Suprapubic skin (tissue), 4 donors: ENCODE data around the gene HOXA6. TPM values are rescaled to one million over a fixed set of nuclear protein-coding genes. Genes with fewer than 3 reads are reported as not detected.

Source experiments
- DNase-seq, 2 donors: peaks; one replicate each; pipeline ENCODE4 v3.0.0-alpha.2; 2019; ENCODE audit warnings: low spot score in 2 of 2
- H3K27ac ChIP-seq: fragments of 200-600 bp; sonication (generic); one replicate; pipeline ENCODE4 v1.5.1; 2019
- H3K27me3 ChIP-seq: fragments of 200-600 bp; sonication (generic); one replicate; pipeline ENCODE4 v1.5.1; 2019
- H3K36me3 ChIP-seq: fragments of 200-600 bp; sonication (generic); one replicate; pipeline ENCODE4 v1.5.1; 2019
- H3K4me1 ChIP-seq: fragments of 200-600 bp; sonication (generic); one replicate; pipeline ENCODE4 v1.5.1; 2019
- H3K4me3 ChIP-seq: fragments of 200-600 bp; sonication (generic); one replicate; pipeline ENCODE4 v1.5.1; 2019; ENCODE audit warnings: mild to moderate bottlenecking
- H3K9me3 ChIP-seq: fragments of 200-600 bp; sonication (generic); one replicate; pipeline ENCODE4 v1.5.1; 2019
- EP300 ChIP-seq: sonication (generic); formaldehyde crosslinking; IDR thresholded peaks from one replicate; pipeline ENCODE4 v1.6.1; 2017; ENCODE audit warnings: antibody characterized with exemption
- POLR2A ChIP-seq, 2 donors: fragments of 450-650 bp; IDR thresholded peaks; one replicate each; pipeline ENCODE4 v1.6.1; 2017; ENCODE audit warnings: antibody characterized with exemption in 2 of 2, mild to moderate bottlenecking in 2 of 2, moderate library complexity in 2 of 2
- POLR2AphosphoS5 ChIP-seq, 3 donors: sonication (generic); formaldehyde crosslinking; IDR thresholded peaks; one replicate each; pipeline ENCODE4 v1.6.1; 2017; ENCODE audit warnings: antibody characterized with exemption in 3 of 3
- WGBS: methylation state at CpG from one replicate; pipeline ENCODE4 v1.1.5; 2018; 5-methylcytosine and 5-hydroxymethylcytosine counted together
- total RNA-seq, 4 donors: library from RNA; depleted of rRNA; stranded (reverse); fragments of >200 nt; gene quantifications; one replicate each; pipeline ENCODE4 v1.1.0, GENCODE V29; 2016
- TF ChIP-seq, protein P1 (sequence below), 2 donors: fragments of 200-600 bp in 1 of 2; fragments of 450-650 bp in 1 of 2; sonication (generic) in 1 of 2; IDR thresholded peaks; one replicate each; pipeline ENCODE4 v1.5.1; 2016 to 2019; ENCODE audit warnings: antibody characterized with exemption in 2 of 2, mild to moderate bottlenecking in 1 of 2, moderate library complexity in 1 of 2

The HOXA6 gene
- total RNA-seq, 4 donors from 2014 or later, result 4.0 to 9.3 (median 6.4) TPM

DNA sequence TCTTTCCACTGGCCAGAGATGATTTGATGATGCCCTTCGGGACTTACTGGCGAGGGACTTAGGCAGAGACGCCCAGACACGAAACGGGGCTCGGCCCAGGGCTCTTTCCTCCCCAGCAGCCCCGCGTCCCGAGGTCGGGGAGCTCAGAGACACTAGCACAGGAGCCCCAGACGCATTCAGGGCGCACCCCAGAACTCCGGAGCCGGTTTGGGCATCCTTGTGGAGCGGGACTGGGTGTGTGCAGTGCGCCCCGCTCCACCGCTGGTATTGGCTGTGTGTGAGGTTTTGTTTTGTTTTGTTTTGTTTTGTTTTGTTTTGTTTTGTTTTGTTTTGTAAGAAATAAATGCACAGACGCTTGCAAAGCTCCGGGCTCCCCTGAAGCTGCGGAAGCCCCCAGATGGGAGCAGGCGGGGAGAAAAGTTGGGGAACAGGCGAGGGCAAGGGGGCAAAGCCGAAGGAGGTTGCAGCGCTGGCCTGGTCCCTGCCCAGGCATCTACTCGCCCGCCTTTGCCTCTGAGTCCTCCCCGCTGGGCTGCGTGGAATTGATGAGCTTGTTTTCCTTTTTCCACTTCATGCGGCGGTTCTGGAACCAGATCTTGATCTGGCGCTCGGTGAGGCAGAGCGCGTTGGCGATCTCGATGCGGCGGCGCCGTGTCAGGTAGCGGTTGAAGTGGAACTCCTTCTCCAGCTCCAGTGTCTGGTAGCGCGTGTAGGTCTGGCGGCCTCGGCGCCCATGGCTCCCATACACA lies 2.2 kb downstream of the HOXA6 start:
- H3K4me1 ChIP-seq, result peaks cover 57% of the 10 kb centered on the region
- peak overlapping the region; percentile 53 for H3K4me3 ChIP-seq

DNA sequence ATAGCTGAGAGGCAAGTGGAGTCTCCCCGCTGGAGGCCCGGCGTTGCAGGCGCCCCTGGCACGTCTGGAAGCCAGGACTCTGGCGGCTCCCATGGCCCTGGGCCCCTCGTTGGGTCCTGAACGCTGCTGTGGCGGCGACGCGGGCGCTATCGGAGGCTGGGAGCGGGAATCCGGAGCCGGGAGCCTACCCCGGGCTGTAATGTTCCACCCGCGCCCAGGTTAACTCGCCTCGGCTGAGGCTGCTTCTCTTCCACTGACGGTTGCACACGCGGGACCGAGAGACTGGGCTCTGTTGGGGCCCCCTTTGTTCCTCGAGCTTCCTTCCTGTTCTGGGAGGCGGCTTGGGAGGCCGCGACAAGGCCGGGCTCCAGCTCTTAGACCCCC lies 2.8 kb downstream of the HOXA6 start:
- H3K36me3 ChIP-seq, result peaks cover 16% of the 10 kb centered on the region
- peak in 1 of 2 donors; percentile 76 for DNase-seq
- H3K9me3 ChIP-seq, result no peaks in the 10 kb centered on the region
- 76% methylated on average over 27 of the region's 31 CpGs for WGBS
- peak overlapping the region; percentile 97 for H3K27ac ChIP-seq
- peak overlapping the region; percentile 53 for H3K4me3 ChIP-seq
- peaks cover 4% of the 10 kb centered on the region for H3K27me3 ChIP-seq
- TF ChIP-seq EP300, result no peak
- TF ChIP-seq POLR2AphosphoS5 (IDR thresholded peaks at IDR 0.05), result no peak
- TF ChIP-seq, protein P1, sequence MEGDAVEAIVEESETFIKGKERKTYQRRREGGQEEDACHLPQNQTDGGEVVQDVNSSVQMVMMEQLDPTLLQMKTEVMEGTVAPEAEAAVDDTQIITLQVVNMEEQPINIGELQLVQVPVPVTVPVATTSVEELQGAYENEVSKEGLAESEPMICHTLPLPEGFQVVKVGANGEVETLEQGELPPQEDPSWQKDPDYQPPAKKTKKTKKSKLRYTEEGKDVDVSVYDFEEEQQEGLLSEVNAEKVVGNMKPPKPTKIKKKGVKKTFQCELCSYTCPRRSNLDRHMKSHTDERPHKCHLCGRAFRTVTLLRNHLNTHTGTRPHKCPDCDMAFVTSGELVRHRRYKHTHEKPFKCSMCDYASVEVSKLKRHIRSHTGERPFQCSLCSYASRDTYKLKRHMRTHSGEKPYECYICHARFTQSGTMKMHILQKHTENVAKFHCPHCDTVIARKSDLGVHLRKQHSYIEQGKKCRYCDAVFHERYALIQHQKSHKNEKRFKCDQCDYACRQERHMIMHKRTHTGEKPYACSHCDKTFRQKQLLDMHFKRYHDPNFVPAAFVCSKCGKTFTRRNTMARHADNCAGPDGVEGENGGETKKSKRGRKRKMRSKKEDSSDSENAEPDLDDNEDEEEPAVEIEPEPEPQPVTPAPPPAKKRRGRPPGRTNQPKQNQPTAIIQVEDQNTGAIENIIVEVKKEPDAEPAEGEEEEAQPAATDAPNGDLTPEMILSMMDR (IDR thresholded peaks at IDR 0.05), result no peak
- TF ChIP-seq POLR2A (IDR thresholded peaks at IDR 0.05), result no peak
- peaks cover 51% of the 10 kb centered on the region for H3K4me1 ChIP-seq

More for the DNA sequence above, 2.2 kb downstream of the HOXA6 start:
- peaks cover 16% of the 10 kb centered on the region for H3K36me3 ChIP-seq
- peak; percentile 66 to 77 for DNase-seq
- WGBS, result 62% methylated on average over 37 of the region's 47 CpGs
- H3K9me3 ChIP-seq, result no peaks in the 10 kb centered on the region
- H3K27me3 ChIP-seq, result peaks cover 4% of the 10 kb centered on the region
- TF ChIP-seq, protein P1 (IDR thresholded peaks at IDR 0.05), result no peak
- TF ChIP-seq POLR2A (IDR thresholded peaks at IDR 0.05) (no peak), EP300 (no peak), POLR2AphosphoS5 (IDR thresholded peaks at IDR 0.05) (no peak)
- H3K27ac ChIP-seq, result peak overlapping the region; percentile 97

DNA sequence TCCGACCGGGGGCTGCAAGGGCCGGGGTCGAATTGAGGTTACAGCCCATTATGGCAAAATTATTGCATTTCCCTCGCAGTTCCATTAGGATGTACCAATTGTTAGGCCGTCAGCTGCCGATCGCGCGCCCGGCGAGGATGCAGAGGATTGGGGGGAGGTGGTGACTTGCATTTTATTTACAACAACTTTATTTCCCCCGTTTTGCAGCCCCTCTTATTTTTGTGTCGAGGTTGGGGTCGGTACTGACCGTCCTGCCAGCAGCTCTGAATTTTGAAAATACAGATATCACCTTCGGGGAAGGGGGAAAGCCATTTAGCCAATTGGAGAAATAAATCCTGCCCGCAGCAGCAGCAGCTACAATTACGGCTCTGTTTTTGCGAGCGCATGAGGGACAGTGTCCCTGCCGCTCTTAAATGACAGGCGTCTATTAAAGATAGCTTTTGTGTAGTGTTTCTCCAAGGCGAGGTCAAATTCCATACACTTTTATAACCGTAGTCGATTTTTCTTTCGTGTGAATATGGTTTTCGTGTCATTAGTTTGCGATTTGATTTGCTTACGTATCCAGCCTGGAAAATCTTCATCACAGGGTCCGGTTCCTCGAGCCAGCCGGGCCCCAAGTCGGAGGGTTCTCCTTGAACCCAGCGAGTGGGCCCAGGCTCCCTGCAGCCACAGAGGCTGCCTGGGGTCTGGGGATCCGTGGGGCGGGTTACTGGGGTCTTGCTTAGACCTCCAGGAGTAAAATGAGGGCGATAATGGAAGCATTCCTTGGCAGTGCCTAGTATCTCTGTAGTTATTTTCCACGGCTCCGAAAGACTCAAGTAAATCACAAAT lies 3.4 kb downstream of the HOXA6 start:
- peaks cover 16% of the 10 kb centered on the region for H3K36me3 ChIP-seq
- H3K27ac ChIP-seq, result peak overlapping the region; percentile 97
- peaks cover 45% of the 10 kb centered on the region for H3K4me1 ChIP-seq
- H3K4me3 ChIP-seq, result peak overlapping the region; percentile 53
- peak in 1 of 2 donors; percentile 77 for DNase-seq
- no peak for TF ChIP-seq POLR2AphosphoS5 (IDR thresholded peaks at IDR 0.05)
- no peak for TF ChIP-seq POLR2A (IDR thresholded peaks at IDR 0.05)
- no peak for TF ChIP-seq EP300
- TF ChIP-seq, protein P1 (IDR thresholded peaks at IDR 0.05), result peak in 1 of 2 donors; percentile 56
- H3K27me3 ChIP-seq, result peaks cover 4% of the 10 kb centered on the region
- WGBS, result 74% methylated on average over 40 of the region's 40 CpGs
- H3K9me3 ChIP-seq, result no peaks in the 10 kb centered on the region

DNA sequence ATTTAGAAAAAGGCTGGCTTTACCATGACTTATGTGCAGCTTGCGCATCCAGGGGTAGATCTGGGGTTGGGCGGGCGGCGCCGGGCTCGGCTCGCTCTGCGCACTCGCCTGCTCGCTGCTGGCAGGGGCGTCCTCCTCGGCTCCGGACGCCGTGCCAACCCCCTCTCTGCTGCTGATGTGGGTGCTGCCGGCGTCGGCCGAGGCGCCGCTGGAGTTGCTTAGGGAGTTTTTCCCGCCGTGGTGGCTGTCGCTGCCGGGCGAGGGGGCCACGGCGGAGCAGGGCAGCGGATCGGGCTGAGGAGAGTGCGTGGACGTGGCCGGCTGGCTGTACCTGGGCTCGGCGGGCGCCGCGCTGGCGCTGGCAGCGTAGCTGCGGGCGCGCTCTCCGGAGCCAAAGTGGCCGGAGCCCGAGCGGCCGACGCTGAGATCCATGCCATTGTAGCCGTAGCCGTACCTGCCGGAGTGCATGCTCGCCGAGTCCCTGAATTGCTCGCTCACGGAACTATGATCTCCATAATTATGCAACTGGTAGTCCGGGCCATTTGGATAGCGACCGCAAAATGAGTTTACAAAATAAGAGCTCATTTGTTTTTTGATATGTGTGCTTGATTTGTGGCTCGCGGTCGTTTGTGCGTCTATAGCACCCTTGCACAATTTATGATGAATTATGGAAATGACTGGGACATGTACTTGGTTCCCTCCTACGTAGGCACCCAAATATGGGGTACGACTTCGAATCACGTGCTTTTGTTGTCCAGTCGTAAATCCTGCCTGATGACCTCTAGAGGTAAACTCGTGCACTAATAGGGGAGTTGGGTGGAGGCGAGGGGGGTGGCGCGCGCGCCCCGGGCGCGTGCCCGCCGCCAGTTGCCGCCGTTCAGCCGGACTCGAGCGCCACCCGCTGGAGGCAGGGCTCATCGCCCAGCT lies 4.3 kb downstream of the HOXA6 start, which contains the start of gene HOXA5:
Gene HOXA5, minus strand, starts transcription at position 659 of the 927 bp plus-strand sequence. Its CDS starts 74 bp downstream, at position 585.
- peak; percentile 71 to 80 for DNase-seq
- H3K4me3 ChIP-seq, result peak within 1 kb of the TSS; percentile 53
- H3K36me3 ChIP-seq, result peaks cover 16% of the 10 kb centered on the region
- H3K27ac ChIP-seq, result peak within 1 kb of the TSS; percentile 97
- H3K4me1 ChIP-seq, result peaks cover 39% of the 10 kb centered on the region
- WGBS, result 63% methylated on average over 48 of the region's 86 CpGs
- no peak for TF ChIP-seq POLR2A (IDR thresholded peaks at IDR 0.05)
- no peak for TF ChIP-seq EP300
- peak in 2 of 3 donors; percentile 7 to 73 for TF ChIP-seq POLR2AphosphoS5 (IDR thresholded peaks at IDR 0.05)
- TF ChIP-seq, protein P1 (IDR thresholded peaks at IDR 0.05), result peak in 1 of 2 donors; percentile 78
- H3K9me3 ChIP-seq, result no peaks in the 10 kb centered on the region
- no peaks in the 10 kb centered on the region for H3K27me3 ChIP-seq
